GM12878 (cell line): ENCODE data around the gene TGFBR1. TPM values are rescaled to one million over a fixed set of nuclear protein-coding genes. Genes with fewer than 3 reads are reported as not detected.

Source experiments
- ATAC-seq: fragments of 200-7000 bp; cut with Tn5 transposase; 3 replicates; pipeline ENCODE4 v1.9.1; 2020; ENCODE audit warnings: mild to moderate bottlenecking, moderate library complexity
- BruUV-seq: library from RNA; stranded (reverse); fragments of 400-500 nt; replicated peaks from 2 replicates; lab custom pipeline; 2021; lab: Mats Ljungman, UMichigan
- CTCF ChIA-PET: fragments of 300-600 bp; sonication (Branson Sonifier 250); formaldehyde crosslinking; extraction: SDS; loops from one replicate; lab custom pipeline; 2021; ENCODE audit warnings: inconsistent platforms; lab: Yijun Ruan, JAX
- POLR2A ChIA-PET: fragments of 350-600 bp; formaldehyde crosslinking; extraction: SDS; loops from one replicate; lab custom pipeline; 2021; ENCODE audit warnings: inconsistent platforms; lab: Charles Lee
- RAD21 ChIA-PET: fragments of 300-600 bp; sonication (Branson Sonifier 250); formaldehyde crosslinking; loops from one replicate; lab custom pipeline; 2023; ENCODE audit warnings: antibody characterized with exemption; ENCODE audit not compliant: unreplicated experiment; lab: Charles Lee
- SMC1A ChIA-PET: fragments of 300-600 bp; sonication (Branson Sonifier 250); formaldehyde crosslinking; loops from one replicate; lab custom pipeline; 2023; ENCODE audit not compliant: unreplicated experiment, uncharacterized antibody; lab: Charles Lee
- DNase-seq: peaks from one replicate; pipeline ENCODE4 v3.0.0-alpha.2; 2011; ENCODE audit warnings: low read depth, low spot score
- FAIRE-seq: peaks from 3 replicates; lab custom pipeline; 2011; peaks lifted over from hg19 to GRCh38; lab: Jason Lieb, UNC
- H2AFZ ChIP-seq: 2 replicates; pipeline ENCODE4 v1.6.0; 2011; ENCODE audit warnings: low read depth, low read length, control low read depth; ENCODE audit not compliant: control insufficient read depth
- H3K27ac ChIP-seq: 2 replicates; pipeline ENCODE4 v1.5.1; 2011; ENCODE audit warnings: control low read depth; ENCODE audit not compliant: control insufficient read depth, insufficient read depth
- H3K27me3 ChIP-seq, 2 experiments: replicated peaks in 1 of 2; 2 replicates each; pipeline versions ENCODE4 v1.6.0 to v1.6.1; 2011; ENCODE audit warnings: low read length in 1 of 2; ENCODE audit not compliant: control insufficient read depth in 2 of 2, insufficient read depth in 2 of 2
- H3K36me3 ChIP-seq, 2 experiments: 2 replicates each; pipeline ENCODE4 v1.5.1; 2011; ENCODE audit warnings: low read length in 1 of 2; ENCODE audit not compliant: control insufficient read depth in 2 of 2, insufficient read depth in 2 of 2
- H3K4me1 ChIP-seq: 2 replicates; pipeline ENCODE4 v1.6.1; 2011; ENCODE audit warnings: mild to moderate bottlenecking, low read length, moderate library complexity, mixed read lengths; ENCODE audit not compliant: control insufficient read depth, insufficient read depth
- H3K4me2 ChIP-seq: 2 replicates; pipeline ENCODE4 v1.6.0; 2011; ENCODE audit warnings: control low read depth; ENCODE audit not compliant: control insufficient read depth, insufficient read depth
- H3K4me3 ChIP-seq: fragments of 200-600 bp; sonication (generic); 2 replicates; pipeline ENCODE4 v1.5.1; 2016
- H3K79me2 ChIP-seq: 2 replicates; pipeline ENCODE4 v1.6.0; 2011; ENCODE audit warnings: low read length; ENCODE audit not compliant: control insufficient read depth, insufficient read depth
- H3K9ac ChIP-seq: 2 replicates; pipeline ENCODE4 v1.8.0; 2011; ENCODE audit warnings: low read length, control low read depth, mixed read lengths; ENCODE audit not compliant: control insufficient read depth, insufficient read depth
- H3K9me3 ChIP-seq: replicated peaks from 3 replicates; pipeline ENCODE4 v1.5.1; 2011; ENCODE audit warnings: mild to moderate bottlenecking, low read length; ENCODE audit not compliant: control insufficient read depth, insufficient read depth
- H4K20me1 ChIP-seq: 2 replicates; pipeline ENCODE4 v1.6.0; 2011; ENCODE audit not compliant: control insufficient read depth, insufficient read depth
- ASH2L ChIP-seq: fragments of 300-600, 200-600 bp; sonication (generic); IDR thresholded peaks from 2 replicates; pipeline ENCODE4 v1.6.1; 2017; ENCODE audit warnings: low read depth, mild to moderate bottlenecking, borderline replicate concordance
- BRCA1 ChIP-seq: IDR thresholded peaks from 2 replicates; pipeline ENCODE4 v1.6.1; 2011; ENCODE audit warnings: low read depth, low read length, improper control_type of control experiment
- CHD4 ChIP-seq: fragments of 200-600 bp; sonication (generic); IDR thresholded peaks from 2 replicates; pipeline ENCODE4 v1.6.1; 2016; ENCODE audit warnings: mild to moderate bottlenecking
- ESRRA ChIP-seq: IDR thresholded peaks from 2 replicates; pipeline ENCODE4 v1.6.1; 2012; ENCODE audit warnings: mild to moderate bottlenecking, low read length, improper control_type of control experiment
- POLR2AphosphoS2 ChIP-seq: IDR thresholded peaks from 2 replicates; pipeline ENCODE4 v1.6.1; 2011; ENCODE audit warnings: low read depth, mild to moderate bottlenecking, low read length, improper control_type of control experiment, moderate library complexity
- POU2F2 ChIP-seq: IDR thresholded peaks from 3 replicates; pipeline ENCODE4 v1.6.1; 2011; ENCODE audit warnings: low read depth, mild to moderate bottlenecking, low read length, borderline replicate concordance
- SUPT20H ChIP-seq: IDR thresholded peaks from 2 replicates; pipeline ENCODE4 v1.6.1; 2011; ENCODE audit warnings: low read depth, mild to moderate bottlenecking, low read length, moderate library complexity, borderline replicate concordance; ENCODE audit not compliant: control insufficient read depth
- TCF12 ChIP-seq: IDR thresholded peaks from 2 replicates; pipeline ENCODE4 v1.6.1; 2011; ENCODE audit warnings: low read depth, mild to moderate bottlenecking, low read length
- ZNF207 ChIP-seq: fragments of 450-650 bp; IDR thresholded peaks from 2 replicates; pipeline ENCODE4 v1.6.1; 2014; ENCODE audit warnings: antibody characterized with exemption, mild to moderate bottlenecking, borderline replicate concordance
- ZNF384 ChIP-seq: IDR thresholded peaks from 2 replicates; pipeline ENCODE4 v1.6.1; 2012; ENCODE audit warnings: low read depth, mild to moderate bottlenecking, low read length, improper control_type of control experiment, borderline replicate concordance
- WGBS: methylation state at CpG from one replicate; pipeline ENCODE4 v1.1.6; 2016; ENCODE audit warnings: low lambda C conversion rate; ENCODE audit not compliant: insufficient replicate concordance, insufficient coverage; ENCODE audit errors: missing lambda C conversion rate; 5-methylcytosine and 5-hydroxymethylcytosine counted together
- in situ Hi-C: fragments of 300-500 bp; cut with MboI; formaldehyde crosslinking; loops from 9 replicates; pipeline ENCODE4 v1.14.3; 2018; ENCODE audit warnings: mixed read lengths
- intact Hi-C: fragments of 100-400 bp; cut with micrococcal nuclease; formaldehyde crosslinking; loops from one replicate; pipeline ENCODE4 v1.14.2; 2022; ENCODE audit not compliant: unreplicated experiment
- polyA plus RNA-seq, 11 experiments: library from polyadenylated mRNA; depleted of rRNA in 4 of 11; unstranded in 6 of 11; stranded (reverse) in 5 of 11; fragments of >200 nt; fragmentation: Nextera tagmentation in 4 of 11; fragmentation: Illumina TruSeq in 1 of 11; extraction: Ambion mirVana in 4 of 11; extraction: Trizol in 1 of 11; gene quantifications; 1 replicate in 1 of 11; 2 replicates in 10 of 11; pipeline versions ENCODE4 v1.2.1 to v1.2.3, GENCODE V29; 2011 to 2016; ENCODE audit warnings: inconsistent platforms in 2 of 11, missing spikeins in 2 of 11, low read depth in 1 of 11
- total RNA-seq, 4 experiments: library from RNA; depleted of rRNA in 3 of 4; stranded (reverse); fragments of >200 nt in 3 of 4; fragmentation: Illumina TruSeq in 1 of 4; extraction: Trizol in 1 of 4; gene quantifications; 2 replicates each; pipeline versions ENCODE4 v1.2.1 to v1.2.3, GENCODE V29; 2013 to 2021
- TF ChIP-seq, protein P1 (sequence below): IDR thresholded peaks from 2 replicates; pipeline ENCODE4 v1.6.1; 2012; ENCODE audit warnings: improper control_type of control experiment, low read depth, low read length; ENCODE audit not compliant: insufficient replicate concordance
- TF ChIP-seq, protein P2 (sequence below): fragments of 450-650 bp; IDR thresholded peaks from 2 replicates; pipeline ENCODE4 v1.6.1; 2016; ENCODE audit warnings: mild to moderate bottlenecking
- TF ChIP-seq, protein P3 (sequence below): fragments of 450-650 bp; formaldehyde crosslinking; IDR thresholded peaks from 2 replicates; pipeline ENCODE4 v1.5.0; 2022; ENCODE audit warnings: mild to moderate bottlenecking, missing genetic modification characterization

TGFBR1 gene
- total and polyA plus RNA-seq, 10 of the 15 experiments (the other 5 are each of a cell fraction or from before 2014, with no cell fraction given), result 2.9 to 27.2 (median 16.6) TPM

DNA sequence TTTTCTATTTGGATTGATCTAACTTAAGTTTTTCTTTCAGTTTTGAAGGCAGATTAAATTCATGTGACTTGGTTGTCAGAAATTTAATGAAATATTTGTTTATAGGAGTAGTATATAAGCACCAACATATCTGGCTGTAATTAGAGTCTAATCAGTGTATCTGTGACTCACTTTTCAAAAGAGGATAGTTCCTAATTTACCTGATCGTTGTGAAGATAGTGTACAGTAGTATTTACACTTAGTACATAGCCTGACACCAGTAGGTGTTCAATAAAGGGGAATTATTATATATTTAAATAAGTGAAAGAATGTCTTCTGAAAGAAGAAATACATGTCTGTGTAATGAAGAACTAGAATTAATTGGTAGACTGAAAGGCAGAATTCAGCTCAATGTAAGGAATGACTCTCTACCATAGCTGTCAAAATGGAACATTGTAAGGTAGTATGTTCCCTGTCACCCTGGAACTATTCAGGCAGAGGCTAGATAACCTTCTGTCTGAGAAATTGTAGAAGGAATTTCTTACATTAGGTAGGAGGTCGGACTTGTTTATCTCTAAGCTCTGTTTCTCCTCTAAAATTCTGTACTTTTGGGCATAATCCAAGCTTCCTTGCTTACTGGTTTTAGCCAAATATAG, 8.6 kb downstream of the TGFBR1 start:
- Histone ChIP-seq H3K4me1 (peaks cover 4% of the 10 kb centered on the region), H3K9me3 (no peaks in the 10 kb centered on the region), H3K36me3 (no peaks in the 10 kb centered on the region), H3K79me2 (peaks cover 15% of the 10 kb centered on the region), H3K27ac (no peak overlapping the region), H3K9ac (no peak overlapping the region), H4K20me1 (no peaks in the 10 kb centered on the region), H3K4me2 (peak overlapping the region; percentile 11; the same call in 1 of the 2 replicates), H3K4me3 (peak overlapping the region; percentile 10; the same call in 1 of the 2 replicates), H2AFZ (no peak overlapping the region), H3K27me3 (no peaks in the 10 kb centered on the region)
- intact Hi-C loops, result no loop called here
- ChIA-PET RAD21 (interaction anchor here (0.7 to 2.3 kb wide), 14 partner anchors 8 to 120 kb away, joined by 3 to 9 read pairs (median 3); partner anchors contain the start of gene TGFBR1), SMC1A (interaction anchor here (0.8 to 2.8 kb wide), 11 partner anchors 9 to 55 kb away, joined by 3 to 12 read pairs (median 7); partner anchors contain the start of gene TGFBR1), POLR2A (interaction anchor here (0.8 to 2.3 kb wide), 7 partner anchors 8 to 21 kb away, joined by 3 to 11 read pairs (median 3); partner anchors contain the start of gene TGFBR1), CTCF (interaction anchor here (0.8 to 2.5 kb wide), 7 partner anchors 8 to 116 kb away, joined by 3 to 8 read pairs (median 7); no protein-coding TSS in a partner anchor)
- in situ Hi-C loops, result no loop called here
- 76% methylated on average over 2 of the region's 2 CpGs for WGBS
- ATAC-seq (peak; percentile 15; the same call in 2 of the 3 replicates), FAIRE-seq (no peak), DNase-seq (no peak)
- no TSS peak for BruUV-seq
- TF ChIP-seq, protein P1, sequence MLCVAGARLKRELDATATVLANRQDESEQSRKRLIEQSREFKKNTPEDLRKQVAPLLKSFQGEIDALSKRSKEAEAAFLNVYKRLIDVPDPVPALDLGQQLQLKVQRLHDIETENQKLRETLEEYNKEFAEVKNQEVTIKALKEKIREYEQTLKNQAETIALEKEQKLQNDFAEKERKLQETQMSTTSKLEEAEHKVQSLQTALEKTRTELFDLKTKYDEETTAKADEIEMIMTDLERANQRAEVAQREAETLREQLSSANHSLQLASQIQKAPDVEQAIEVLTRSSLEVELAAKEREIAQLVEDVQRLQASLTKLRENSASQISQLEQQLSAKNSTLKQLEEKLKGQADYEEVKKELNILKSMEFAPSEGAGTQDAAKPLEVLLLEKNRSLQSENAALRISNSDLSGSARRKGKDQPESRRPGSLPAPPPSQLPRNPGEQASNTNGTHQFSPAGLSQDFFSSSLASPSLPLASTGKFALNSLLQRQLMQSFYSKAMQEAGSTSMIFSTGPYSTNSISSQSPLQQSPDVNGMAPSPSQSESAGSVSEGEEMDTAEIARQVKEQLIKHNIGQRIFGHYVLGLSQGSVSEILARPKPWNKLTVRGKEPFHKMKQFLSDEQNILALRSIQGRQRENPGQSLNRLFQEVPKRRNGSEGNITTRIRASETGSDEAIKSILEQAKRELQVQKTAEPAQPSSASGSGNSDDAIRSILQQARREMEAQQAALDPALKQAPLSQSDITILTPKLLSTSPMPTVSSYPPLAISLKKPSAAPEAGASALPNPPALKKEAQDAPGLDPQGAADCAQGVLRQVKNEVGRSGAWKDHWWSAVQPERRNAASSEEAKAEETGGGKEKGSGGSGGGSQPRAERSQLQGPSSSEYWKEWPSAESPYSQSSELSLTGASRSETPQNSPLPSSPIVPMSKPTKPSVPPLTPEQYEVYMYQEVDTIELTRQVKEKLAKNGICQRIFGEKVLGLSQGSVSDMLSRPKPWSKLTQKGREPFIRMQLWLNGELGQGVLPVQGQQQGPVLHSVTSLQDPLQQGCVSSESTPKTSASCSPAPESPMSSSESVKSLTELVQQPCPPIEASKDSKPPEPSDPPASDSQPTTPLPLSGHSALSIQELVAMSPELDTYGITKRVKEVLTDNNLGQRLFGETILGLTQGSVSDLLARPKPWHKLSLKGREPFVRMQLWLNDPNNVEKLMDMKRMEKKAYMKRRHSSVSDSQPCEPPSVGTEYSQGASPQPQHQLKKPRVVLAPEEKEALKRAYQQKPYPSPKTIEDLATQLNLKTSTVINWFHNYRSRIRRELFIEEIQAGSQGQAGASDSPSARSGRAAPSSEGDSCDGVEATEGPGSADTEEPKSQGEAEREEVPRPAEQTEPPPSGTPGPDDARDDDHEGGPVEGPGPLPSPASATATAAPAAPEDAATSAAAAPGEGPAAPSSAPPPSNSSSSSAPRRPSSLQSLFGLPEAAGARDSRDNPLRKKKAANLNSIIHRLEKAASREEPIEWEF, result no peak
- TF ChIP-seq, protein P2, sequence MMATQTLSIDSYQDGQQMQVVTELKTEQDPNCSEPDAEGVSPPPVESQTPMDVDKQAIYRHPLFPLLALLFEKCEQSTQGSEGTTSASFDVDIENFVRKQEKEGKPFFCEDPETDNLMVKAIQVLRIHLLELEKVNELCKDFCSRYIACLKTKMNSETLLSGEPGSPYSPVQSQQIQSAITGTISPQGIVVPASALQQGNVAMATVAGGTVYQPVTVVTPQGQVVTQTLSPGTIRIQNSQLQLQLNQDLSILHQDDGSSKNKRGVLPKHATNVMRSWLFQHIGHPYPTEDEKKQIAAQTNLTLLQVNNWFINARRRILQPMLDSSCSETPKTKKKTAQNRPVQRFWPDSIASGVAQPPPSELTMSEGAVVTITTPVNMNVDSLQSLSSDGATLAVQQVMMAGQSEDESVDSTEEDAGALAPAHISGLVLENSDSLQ, result no peak
- no peak for TF ChIP-seq POU2F2
- no peak for TF ChIP-seq BRCA1
- TF ChIP-seq SUPT20H, result no peak
- TF ChIP-seq ZNF384, result no peak
- no peak for TF ChIP-seq CHD4
- no peak for TF ChIP-seq POLR2AphosphoS2
- TF ChIP-seq TCF12, result no peak
- TF ChIP-seq ZNF207, result no peak
- no peak for TF ChIP-seq ESRRA
- TF ChIP-seq ASH2L, result no peak
- TF ChIP-seq, protein P3, sequence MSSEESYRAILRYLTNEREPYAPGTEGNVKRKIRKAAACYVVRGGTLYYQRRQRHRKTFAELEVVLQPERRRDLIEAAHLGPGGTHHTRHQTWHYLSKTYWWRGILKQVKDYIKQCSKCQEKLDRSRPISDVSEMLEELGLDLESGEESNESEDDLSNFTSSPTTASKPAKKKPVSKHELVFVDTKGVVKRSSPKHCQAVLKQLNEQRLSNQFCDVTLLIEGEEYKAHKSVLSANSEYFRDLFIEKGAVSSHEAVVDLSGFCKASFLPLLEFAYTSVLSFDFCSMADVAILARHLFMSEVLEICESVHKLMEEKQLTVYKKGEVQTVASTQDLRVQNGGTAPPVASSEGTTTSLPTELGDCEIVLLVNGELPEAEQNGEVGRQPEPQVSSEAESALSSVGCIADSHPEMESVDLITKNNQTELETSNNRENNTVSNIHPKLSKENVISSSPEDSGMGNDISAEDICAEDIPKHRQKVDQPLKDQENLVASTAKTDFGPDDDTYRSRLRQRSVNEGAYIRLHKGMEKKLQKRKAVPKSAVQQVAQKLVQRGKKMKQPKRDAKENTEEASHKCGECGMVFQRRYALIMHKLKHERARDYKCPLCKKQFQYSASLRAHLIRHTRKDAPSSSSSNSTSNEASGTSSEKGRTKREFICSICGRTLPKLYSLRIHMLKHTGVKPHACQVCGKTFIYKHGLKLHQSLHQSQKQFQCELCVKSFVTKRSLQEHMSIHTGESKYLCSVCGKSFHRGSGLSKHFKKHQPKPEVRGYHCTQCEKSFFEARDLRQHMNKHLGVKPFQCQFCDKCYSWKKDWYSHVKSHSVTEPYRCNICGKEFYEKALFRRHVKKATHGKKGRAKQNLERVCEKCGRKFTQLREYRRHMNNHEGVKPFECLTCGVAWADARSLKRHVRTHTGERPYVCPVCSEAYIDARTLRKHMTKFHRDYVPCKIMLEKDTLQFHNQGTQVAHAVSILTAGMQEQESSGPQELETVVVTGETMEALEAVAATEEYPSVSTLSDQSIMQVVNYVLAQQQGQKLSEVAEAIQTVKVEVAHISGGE (CRISPR knock-in tag), result no peak
